GM12878 (cell line): ENCODE measurements around the gene GORASP2. TPM values are rescaled to one million over a fixed set of nuclear protein-coding genes. Genes with fewer than 3 reads are reported as not detected.

Experiments used
- ATAC-seq: fragments of 200-7000 bp; cut with Tn5 transposase; 3 replicates; pipeline ENCODE4 v1.9.1; 2020; ENCODE audit warnings: mild to moderate bottlenecking, moderate library complexity
- BruUV-seq: library from RNA; stranded (reverse); fragments of 400-500 nt; replicated peaks from 2 replicates; lab custom pipeline; 2021; lab: Mats Ljungman, UMichigan
- CTCF ChIA-PET: fragments of 300-600 bp; sonication (Branson Sonifier 250); formaldehyde crosslinking; extraction: SDS; loops from one replicate; lab custom pipeline; 2021; ENCODE audit warnings: inconsistent platforms; lab: Yijun Ruan, JAX
- POLR2A ChIA-PET: fragments of 350-600 bp; formaldehyde crosslinking; extraction: SDS; loops from one replicate; lab custom pipeline; 2021; ENCODE audit warnings: inconsistent platforms; lab: Charles Lee
- RAD21 ChIA-PET: fragments of 300-600 bp; sonication (Branson Sonifier 250); formaldehyde crosslinking; loops from one replicate; lab custom pipeline; 2023; ENCODE audit warnings: antibody characterized with exemption; ENCODE audit not compliant: unreplicated experiment; lab: Charles Lee
- SMC1A ChIA-PET: fragments of 300-600 bp; sonication (Branson Sonifier 250); formaldehyde crosslinking; loops from one replicate; lab custom pipeline; 2023; ENCODE audit not compliant: unreplicated experiment, uncharacterized antibody; lab: Charles Lee
- DNase-seq: peaks from one replicate; pipeline ENCODE4 v3.0.0-alpha.2; 2011; ENCODE audit warnings: low read depth, low spot score
- FAIRE-seq: peaks from 3 replicates; lab custom pipeline; 2011; peaks lifted over from hg19 to GRCh38; lab: Jason Lieb, UNC
- H2AFZ ChIP-seq: 2 replicates; pipeline ENCODE4 v1.6.0; 2011; ENCODE audit warnings: low read depth, low read length, control low read depth; ENCODE audit not compliant: control insufficient read depth
- H3K27ac ChIP-seq: 2 replicates; pipeline ENCODE4 v1.5.1; 2011; ENCODE audit warnings: control low read depth; ENCODE audit not compliant: control insufficient read depth, insufficient read depth
- H3K27me3 ChIP-seq, 2 experiments: replicated peaks in 1 of 2; 2 replicates each; pipeline versions ENCODE4 v1.6.0 to v1.6.1; 2011; ENCODE audit warnings: low read length in 1 of 2; ENCODE audit not compliant: control insufficient read depth in 2 of 2, insufficient read depth in 2 of 2
- H3K36me3 ChIP-seq, 2 experiments: 2 replicates each; pipeline ENCODE4 v1.5.1; 2011; ENCODE audit warnings: low read length in 1 of 2; ENCODE audit not compliant: control insufficient read depth in 2 of 2, insufficient read depth in 2 of 2
- H3K4me1 ChIP-seq: 2 replicates; pipeline ENCODE4 v1.6.1; 2011; ENCODE audit warnings: mild to moderate bottlenecking, low read length, moderate library complexity, mixed read lengths; ENCODE audit not compliant: control insufficient read depth, insufficient read depth
- H3K4me2 ChIP-seq: 2 replicates; pipeline ENCODE4 v1.6.0; 2011; ENCODE audit warnings: control low read depth; ENCODE audit not compliant: control insufficient read depth, insufficient read depth
- H3K4me3 ChIP-seq: fragments of 200-600 bp; sonication (generic); 2 replicates; pipeline ENCODE4 v1.5.1; 2016
- H3K79me2 ChIP-seq: 2 replicates; pipeline ENCODE4 v1.6.0; 2011; ENCODE audit warnings: low read length; ENCODE audit not compliant: control insufficient read depth, insufficient read depth
- H3K9ac ChIP-seq: 2 replicates; pipeline ENCODE4 v1.8.0; 2011; ENCODE audit warnings: low read length, control low read depth, mixed read lengths; ENCODE audit not compliant: control insufficient read depth, insufficient read depth
- H3K9me3 ChIP-seq: replicated peaks from 3 replicates; pipeline ENCODE4 v1.5.1; 2011; ENCODE audit warnings: mild to moderate bottlenecking, low read length; ENCODE audit not compliant: control insufficient read depth, insufficient read depth
- H4K20me1 ChIP-seq: 2 replicates; pipeline ENCODE4 v1.6.0; 2011; ENCODE audit not compliant: control insufficient read depth, insufficient read depth
- BMI1 ChIP-seq: fragments of 450-650 bp; IDR thresholded peaks from 2 replicates; pipeline ENCODE4 v1.6.1; 2016; ENCODE audit warnings: mild to moderate bottlenecking, moderate library complexity, borderline replicate concordance
- E2F4 ChIP-seq: IDR thresholded peaks from 2 replicates; pipeline ENCODE4 v1.6.1; 2012; ENCODE audit warnings: low read depth, low read length, improper control_type of control experiment
- EZH2 ChIP-seq: IDR thresholded peaks from 2 replicates; pipeline ENCODE4 v1.6.1; 2012; ENCODE audit warnings: low read depth, mild to moderate bottlenecking, control low read depth, inconsistent platforms, low read length, borderline replicate concordance; ENCODE audit not compliant: control insufficient read depth
- IRF5 ChIP-seq: fragments of 450-650 bp; IDR thresholded peaks from 2 replicates; pipeline ENCODE4 v1.6.1; 2017; ENCODE audit warnings: borderline replicate concordance
- JUND ChIP-seq: IDR thresholded peaks from 2 replicates; pipeline ENCODE4 v1.6.1; 2012; ENCODE audit warnings: low read depth, mild to moderate bottlenecking, low read length, improper control_type of control experiment, moderate library complexity
- MEF2A ChIP-seq: IDR thresholded peaks from 2 replicates; pipeline ENCODE4 v1.6.1; 2011; ENCODE audit warnings: low read depth, mild to moderate bottlenecking, low read length, moderate library complexity; ENCODE audit not compliant: insufficient read depth
- MTA3 ChIP-seq: IDR thresholded peaks from 2 replicates; pipeline ENCODE4 v1.6.1; 2012; ENCODE audit warnings: low read length, inconsistent platforms, borderline replicate concordance
- NBN ChIP-seq: fragments of 450-650 bp; IDR thresholded peaks from 2 replicates; pipeline ENCODE4 v1.6.1; 2016
- PAX5 ChIP-seq: IDR thresholded peaks from 2 replicates; pipeline ENCODE4 v1.6.1; 2011; ENCODE audit warnings: low read depth, low read length, borderline replicate concordance
- RB1 ChIP-seq: fragments of 450-650 bp; formaldehyde crosslinking; IDR thresholded peaks from 2 replicates; pipeline ENCODE4 v1.6.1; 2017; ENCODE audit warnings: mild to moderate bottlenecking, borderline replicate concordance
- RELA ChIP-seq: fragments of 450-650 bp; IDR thresholded peaks from 2 replicates; pipeline ENCODE4 v1.8.0; 2014; ENCODE audit warnings: borderline replicate concordance; ENCODE audit not compliant: partially characterized antibody
- SMC3 ChIP-seq: IDR thresholded peaks from 2 replicates; pipeline ENCODE4 v1.6.1; 2011; ENCODE audit warnings: low read length, improper control_type of control experiment, borderline replicate concordance
- TAF1 ChIP-seq: IDR thresholded peaks from 2 replicates; pipeline ENCODE4 v1.6.1; 2011; ENCODE audit warnings: mild to moderate bottlenecking, low read depth, low read length, borderline replicate concordance
- TBL1XR1 ChIP-seq: IDR thresholded peaks from 2 replicates; pipeline ENCODE4 v1.6.1; 2012; ENCODE audit warnings: low read depth, low read length, improper control_type of control experiment
- TCF7 ChIP-seq: IDR thresholded peaks from 2 replicates; pipeline ENCODE4 v1.6.1; 2014; ENCODE audit warnings: antibody characterized with exemption, borderline replicate concordance
- ZNF207 ChIP-seq: fragments of 450-650 bp; IDR thresholded peaks from 2 replicates; pipeline ENCODE4 v1.6.1; 2014; ENCODE audit warnings: antibody characterized with exemption, mild to moderate bottlenecking, borderline replicate concordance
- ZNF274 ChIP-seq: IDR thresholded peaks from one replicate; pipeline ENCODE4 v1.8.0; 2011; ENCODE audit not compliant: insufficient read length, insufficient read depth
- ZNF622 ChIP-seq: fragments of 450-650 bp; IDR thresholded peaks from 2 replicates; pipeline ENCODE4 v1.6.1; 2017; ENCODE audit warnings: mild to moderate bottlenecking, inconsistent platforms
- WGBS: methylation state at CpG from one replicate; pipeline ENCODE4 v1.1.6; 2016; ENCODE audit warnings: low lambda C conversion rate; ENCODE audit not compliant: insufficient replicate concordance, insufficient coverage; ENCODE audit errors: missing lambda C conversion rate; 5-methylcytosine and 5-hydroxymethylcytosine counted together
- in situ Hi-C: fragments of 300-500 bp; cut with MboI; formaldehyde crosslinking; loops from 9 replicates; pipeline ENCODE4 v1.14.3; 2018; ENCODE audit warnings: mixed read lengths
- intact Hi-C: fragments of 100-400 bp; cut with micrococcal nuclease; formaldehyde crosslinking; loops from one replicate; pipeline ENCODE4 v1.14.2; 2022; ENCODE audit not compliant: unreplicated experiment
- polyA plus RNA-seq, 11 experiments: library from polyadenylated mRNA; depleted of rRNA in 4 of 11; unstranded in 6 of 11; stranded (reverse) in 5 of 11; fragments of >200 nt; fragmentation: Nextera tagmentation in 4 of 11; fragmentation: Illumina TruSeq in 1 of 11; extraction: Ambion mirVana in 4 of 11; extraction: Trizol in 1 of 11; gene quantifications; 1 replicate in 1 of 11; 2 replicates in 10 of 11; pipeline versions ENCODE4 v1.2.1 to v1.2.3, GENCODE V29; 2011 to 2016; ENCODE audit warnings: inconsistent platforms in 2 of 11, missing spikeins in 2 of 11, low read depth in 1 of 11
- total RNA-seq, 4 experiments: library from RNA; depleted of rRNA in 3 of 4; stranded (reverse); fragments of >200 nt in 3 of 4; fragmentation: Illumina TruSeq in 1 of 4; extraction: Trizol in 1 of 4; gene quantifications; 2 replicates each; pipeline versions ENCODE4 v1.2.1 to v1.2.3, GENCODE V29; 2013 to 2021
- TF ChIP-seq, protein P1 (sequence below): fragments of 450-650 bp; IDR thresholded peaks from 2 replicates; pipeline ENCODE4 v1.6.1; 2017; ENCODE audit warnings: low read depth, mild to moderate bottlenecking, moderate library complexity

GORASP2 gene
- total and polyA plus RNA-seq, 10 of the 15 experiments (the other 5 are each of a cell fraction or from before 2014, with no cell fraction given), result 26.3 to 169 (median 103) TPM

- Histone ChIP-seq H3K4me3 (peak overlapping the region; percentile 78), H3K4me2 (peak overlapping the region; percentile 70), H3K36me3 (no peaks in the 10 kb centered on the region), H3K79me2 (no peaks in the 10 kb centered on the region; the same call in 1 of the 2 replicates), H3K27me3 (no peaks in the 10 kb centered on the region), H3K4me1 (peaks cover 10% of the 10 kb centered on the region), H3K9me3 (no peaks in the 10 kb centered on the region), H3K9ac (peak overlapping the region; percentile 84), H3K27ac (peak overlapping the region; percentile 72), H4K20me1 (no peaks in the 10 kb centered on the region), H2AFZ (peak overlapping the region; percentile 94)
- POLR2A ChIA-PET, result interaction anchor here (0.5 to 1.8 kb wide), 4 partner anchors 44 to 558 kb away, joined by 3 to 9 read pairs (median 4); partner anchors contain the start of gene GORASP2
- CTCF ChIA-PET, result interaction anchor here (0.6 to 2.5 kb wide), 40 partner anchors 10 to 1154 kb away, joined by 3 to 46 read pairs (median 4); partner anchors contain the start of genes CYBRD1, DCAF17, GAD1 and GORASP2
- BruUV-seq, result no TSS peak
- RAD21 ChIA-PET, result interaction anchor here (0.5 to 3.8 kb wide), 15 partner anchors 18 to 1133 kb away, joined by 3 to 28 read pairs (median 3); partner anchors contain the start of gene GORASP2
- no peak for FAIRE-seq
- intact Hi-C loops, result loop anchor here (1.0 to 5.0 kb wide), 6 partner anchors 44 to 599 kb away; partner anchors contain the start of genes DCAF17, GORASP2 and METTL8
- ATAC-seq, result peak; percentile 97
- SMC1A ChIA-PET, result interaction anchor here (0.6 to 2.7 kb wide), 18 partner anchors 10 to 730 kb away, joined by 3 to 13 read pairs (median 4); partner anchors contain the start of genes GORASP2 and TLK1
- in situ Hi-C loops, result loop anchor here (10.0 to 25.0 kb wide), 2 partner anchors 464 to 1131 kb away; partner anchors contain the start of genes DCAF17, DLX2 and METTL8
- peak; percentile 64 for DNase-seq
- WGBS, result 14% methylated on average over 53 of the region's 67 CpGs
- TF ChIP-seq JUND (no peak), MTA3 (no peak), NBN (0 out of 2 replicates have a peak, but pooled peaks have one; percentile 1), MEF2A (peak; percentile 80), ZNF274 (no peak), IRF5 (no peak), TCF7 (no peak), E2F4 (no peak), BMI1 (no peak), PAX5 (no peak; the same call in 1 of the 2 replicates), SMC3 (peak; percentile 86), ZNF207 (peak; percentile 62; the same call in 1 of the 2 replicates), ZNF622 (no peak), TBL1XR1 (no peak), RB1 (peak; percentile 96; the same call in 1 of the 2 replicates), RELA (peak; percentile 76), TAF1 (peak; percentile 62; the same call in 1 of the 2 replicates), EZH2 (no peak)
- TF ChIP-seq, protein P1, sequence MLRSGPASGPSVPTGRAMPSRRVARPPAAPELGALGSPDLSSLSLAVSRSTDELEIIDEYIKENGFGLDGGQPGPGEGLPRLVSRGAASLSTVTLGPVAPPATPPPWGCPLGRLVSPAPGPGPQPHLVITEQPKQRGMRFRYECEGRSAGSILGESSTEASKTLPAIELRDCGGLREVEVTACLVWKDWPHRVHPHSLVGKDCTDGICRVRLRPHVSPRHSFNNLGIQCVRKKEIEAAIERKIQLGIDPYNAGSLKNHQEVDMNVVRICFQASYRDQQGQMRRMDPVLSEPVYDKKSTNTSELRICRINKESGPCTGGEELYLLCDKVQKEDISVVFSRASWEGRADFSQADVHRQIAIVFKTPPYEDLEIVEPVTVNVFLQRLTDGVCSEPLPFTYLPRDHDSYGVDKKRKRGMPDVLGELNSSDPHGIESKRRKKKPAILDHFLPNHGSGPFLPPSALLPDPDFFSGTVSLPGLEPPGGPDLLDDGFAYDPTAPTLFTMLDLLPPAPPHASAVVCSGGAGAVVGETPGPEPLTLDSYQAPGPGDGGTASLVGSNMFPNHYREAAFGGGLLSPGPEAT, result no peak
Observed at GRCh38 chr2:170973492-170974303, 44.6 kb downstream of the GORASP2 start.
